HG02588 (cell line): Measurements from ENCODE around the gene PRSS21.

Source experiments
- ATAC-seq: cut with Tn5 transposase; IDR thresholded peaks from one replicate; pipeline ENCODE4 v1.9.1; 2021; ENCODE audit warnings: mild to moderate bottlenecking, moderate library complexity; ENCODE audit not compliant: unreplicated experiment

The PRSS21 gene

GRCh38 chr16:2840914-2841313 is 23.9 kb downstream of the PRSS21 start:
- ATAC-seq = no peak

- no peak for ATAC-seq
Observed at GRCh38 chr16:2841606-2842339, 24.7 kb downstream of the PRSS21 start.

- no peak for ATAC-seq
Observed at GRCh38 chr16:2842340-2843000, 25.4 kb downstream of the PRSS21 start.

- no peak for ATAC-seq
Observed at GRCh38 chr16:2843526-2843925, 26.5 kb downstream of the PRSS21 start.

- ATAC-seq = no peak
Observed at GRCh38 chr16:2845116-2845515, 28.1 kb downstream of the PRSS21 start.

GRCh38 chr16:2846511-2847310 is 29.7 kb downstream of the PRSS21 start:
- no peak for ATAC-seq

- ATAC-seq = no peak
Observed at GRCh38 chr16:2848933-2849725, 32.1 kb downstream of the PRSS21 start.

GRCh38 chr16:2852003-2852730 is 35.1 kb downstream of the PRSS21 start:
- no peak for ATAC-seq

GRCh38 chr16:2852731-2853507 is 35.9 kb downstream of the PRSS21 start:
- no peak for ATAC-seq

- no peak for ATAC-seq
Observed at GRCh38 chr16:2853531-2854073, 36.6 kb downstream of the PRSS21 start.

- ATAC-seq = no peak
Observed at GRCh38 chr16:2854700-2855309, 37.8 kb downstream of the PRSS21 start.

- no peak for ATAC-seq
Observed at GRCh38 chr16:2855536-2855935, 38.5 kb downstream of the PRSS21 start.

GRCh38 chr16:2856061-2856670 is 39.1 kb downstream of the PRSS21 start:
- ATAC-seq = no peak

- no peak for ATAC-seq
Observed at GRCh38 chr16:2856686-2857450, 39.8 kb downstream of the PRSS21 start.

GRCh38 chr16:2857451-2858244 is 40.6 kb downstream of the PRSS21 start, which contains the start of gene PRSS22:
TSS of gene PRSS22 (minus strand) at chr16:2858170. CDS start at chr16:2858104, 66 bp downstream.
- no peak for ATAC-seq

- no peak for ATAC-seq
Observed at GRCh38 chr16:2858245-2859025, 41.4 kb downstream of the PRSS21 start.
